Measurements from ENCODE around the gene PHKA1.

DNA sequence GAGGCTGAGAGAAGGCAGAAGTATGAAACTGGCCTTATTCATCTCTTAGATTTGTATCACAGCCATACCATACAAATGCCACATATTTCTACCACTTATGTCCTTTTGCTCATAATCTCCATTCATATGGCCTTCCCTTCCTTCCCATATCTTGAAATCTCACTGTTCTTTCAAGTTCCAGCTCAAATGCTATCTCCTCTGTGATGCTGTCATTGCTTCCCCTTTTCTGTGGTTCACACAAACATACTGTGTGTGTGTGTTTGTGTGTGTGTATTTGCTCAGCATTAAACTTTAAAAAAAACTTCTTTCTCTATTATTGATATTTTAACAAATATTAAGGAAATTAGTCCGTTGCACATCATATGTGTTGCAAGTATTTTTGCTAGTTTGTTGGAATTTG is 26.7 kb downstream of the PHKA1 start:
- no peak for TF ChIP-seq CTCF (IDR thresholded peaks at IDR 0.05)
- no peak for TF ChIP-seq ZFX (IDR thresholded peaks at IDR 0.05; ENCODE audit: borderline replicate concordance)
